ENCODE results near the gene MAF.

Gene MAF

GRCh38 chr16:79600638-79601091 is at the start of gene MAF:
MAF (minus strand) TSS chr16:79600737; CDS start chr16:79599902, 835 bp downstream.
- no peak within 1 kb of the TSS for H3K4me3 ChIP-seq (ENCODE audit: low read depth, low read length)
- no peak for TF ChIP-seq CTCF (IDR thresholded peaks at IDR 0.05; ENCODE audit: borderline replicate concordance, insufficient read depth, low read depth, low read length)

- no peak for TF ChIP-seq CTCF (IDR thresholded peaks at IDR 0.05; ENCODE audit: borderline replicate concordance, insufficient read depth, low read depth, low read length)
Observed at GRCh38 chr16:79648826-79649225, 48.3 kb upstream of the MAF start.

DNA sequence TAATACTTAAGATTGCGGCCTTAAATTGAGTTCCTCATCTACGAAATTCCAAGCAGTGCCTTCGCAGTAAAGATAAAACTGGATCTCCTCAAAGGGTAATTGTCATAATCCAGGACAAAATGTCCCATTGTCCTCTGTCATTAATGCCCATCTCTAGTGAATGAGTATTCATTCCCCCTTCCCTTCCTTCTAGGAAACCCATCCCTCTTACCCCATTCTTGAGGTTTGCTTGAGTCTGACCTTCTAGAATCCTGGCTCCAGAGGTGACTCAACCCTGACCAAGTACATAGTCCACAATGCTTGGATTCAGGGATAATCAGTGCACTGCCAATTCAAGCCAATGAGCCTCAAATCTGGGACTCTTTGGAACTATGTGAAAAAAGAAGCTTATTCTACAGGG is 47.0 kb upstream of the MAF start:
- H3K4me3 ChIP-seq (ENCODE audit: low read depth, low read length): no peak overlapping the region
- no peak for TF ChIP-seq CTCF (IDR thresholded peaks at IDR 0.05; ENCODE audit: borderline replicate concordance, insufficient read depth, low read depth, low read length)

More at GRCh38 chr16:79648826-79649225, 48.3 kb upstream of the MAF start:
- H3K4me3 ChIP-seq (ENCODE audit: low read depth, low read length): no peak overlapping the region

- TF ChIP-seq CTCF (IDR thresholded peaks at IDR 0.05; ENCODE audit: borderline replicate concordance, insufficient read depth, low read depth, low read length): no peak
Observed at GRCh38 chr16:79645701-79646100, 45.2 kb upstream of the MAF start.

GRCh38 chr16:79644971-79645667 is 44.6 kb upstream of the MAF start:
- TF ChIP-seq CTCF (IDR thresholded peaks at IDR 0.05; ENCODE audit: borderline replicate concordance, insufficient read depth, low read depth, low read length): no peak
- H3K4me3 ChIP-seq (ENCODE audit: low read depth, low read length): no peak overlapping the region

More at GRCh38 chr16:79645701-79646100, 45.2 kb upstream of the MAF start:
- no peak overlapping the region for H3K4me3 ChIP-seq (ENCODE audit: low read depth, low read length)

GRCh38 chr16:79642652-79643051 is 42.1 kb upstream of the MAF start:
- H3K4me3 ChIP-seq (ENCODE audit: low read depth, low read length): no peak overlapping the region
- TF ChIP-seq CTCF (IDR thresholded peaks at IDR 0.05; ENCODE audit: borderline replicate concordance, insufficient read depth, low read depth, low read length): no peak
